C4-2B (cell line): Measurements from ENCODE around the gene HBE1.

Experiments
- CTCF ChIP-seq: fragments of 450-650 bp; conservative IDR thresholded peaks from 2 replicates; pipeline ENCODE4 v1.5.1; 2017; ENCODE audit warnings: mild to moderate bottlenecking
- ZFX ChIP-seq: fragments of 450-650 bp; IDR thresholded peaks from 2 replicates; pipeline ENCODE4 v1.6.1; 2017

- TF ChIP-seq CTCF, result no peak
- no peak for TF ChIP-seq ZFX
These were observed 23.3 kb upstream of the HBE1 start for GRCh38 chr11:5293028-5293427.
